Ishikawa (cell line): ENCODE results near the gene WNT11.

Source experiments
- EGR1 ChIP-seq: IDR thresholded peaks from 2 replicates; pipeline ENCODE4 v1.6.1; 2012
- EP300 ChIP-seq: IDR thresholded peaks from 2 replicates; pipeline ENCODE4 v1.6.1; 2012; ENCODE audit warnings: borderline replicate concordance
- TCF12 ChIP-seq: IDR thresholded peaks from 2 replicates; pipeline ENCODE4 v1.6.1; 2012; ENCODE audit warnings: low read depth
- TF ChIP-seq, protein P1 (sequence below): IDR thresholded peaks from 2 replicates; pipeline ENCODE4 v1.6.1; 2012; ENCODE audit warnings: low read depth, mild to moderate bottlenecking

DNA sequence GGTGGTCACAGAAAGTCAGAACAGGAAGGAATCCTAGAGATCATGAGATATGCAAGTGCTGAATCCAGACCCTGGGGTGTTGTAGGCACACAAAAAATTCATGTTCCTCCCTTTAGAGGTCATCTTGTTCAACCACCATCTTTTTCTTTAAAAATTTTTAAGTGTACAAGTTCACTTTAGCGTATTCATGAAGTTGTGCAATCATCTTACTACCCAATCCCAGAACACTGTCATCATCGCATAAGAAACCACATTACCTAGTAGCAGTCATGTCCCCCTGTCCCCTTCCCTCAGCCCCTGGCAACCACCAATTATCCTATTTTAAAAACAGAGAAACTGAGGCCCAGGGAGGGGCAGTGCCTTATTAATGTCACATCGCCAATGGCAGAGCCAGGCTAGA, 20.3 kb upstream of the WNT11 start:
- no peak for TF ChIP-seq EP300
- TF ChIP-seq, protein P1, sequence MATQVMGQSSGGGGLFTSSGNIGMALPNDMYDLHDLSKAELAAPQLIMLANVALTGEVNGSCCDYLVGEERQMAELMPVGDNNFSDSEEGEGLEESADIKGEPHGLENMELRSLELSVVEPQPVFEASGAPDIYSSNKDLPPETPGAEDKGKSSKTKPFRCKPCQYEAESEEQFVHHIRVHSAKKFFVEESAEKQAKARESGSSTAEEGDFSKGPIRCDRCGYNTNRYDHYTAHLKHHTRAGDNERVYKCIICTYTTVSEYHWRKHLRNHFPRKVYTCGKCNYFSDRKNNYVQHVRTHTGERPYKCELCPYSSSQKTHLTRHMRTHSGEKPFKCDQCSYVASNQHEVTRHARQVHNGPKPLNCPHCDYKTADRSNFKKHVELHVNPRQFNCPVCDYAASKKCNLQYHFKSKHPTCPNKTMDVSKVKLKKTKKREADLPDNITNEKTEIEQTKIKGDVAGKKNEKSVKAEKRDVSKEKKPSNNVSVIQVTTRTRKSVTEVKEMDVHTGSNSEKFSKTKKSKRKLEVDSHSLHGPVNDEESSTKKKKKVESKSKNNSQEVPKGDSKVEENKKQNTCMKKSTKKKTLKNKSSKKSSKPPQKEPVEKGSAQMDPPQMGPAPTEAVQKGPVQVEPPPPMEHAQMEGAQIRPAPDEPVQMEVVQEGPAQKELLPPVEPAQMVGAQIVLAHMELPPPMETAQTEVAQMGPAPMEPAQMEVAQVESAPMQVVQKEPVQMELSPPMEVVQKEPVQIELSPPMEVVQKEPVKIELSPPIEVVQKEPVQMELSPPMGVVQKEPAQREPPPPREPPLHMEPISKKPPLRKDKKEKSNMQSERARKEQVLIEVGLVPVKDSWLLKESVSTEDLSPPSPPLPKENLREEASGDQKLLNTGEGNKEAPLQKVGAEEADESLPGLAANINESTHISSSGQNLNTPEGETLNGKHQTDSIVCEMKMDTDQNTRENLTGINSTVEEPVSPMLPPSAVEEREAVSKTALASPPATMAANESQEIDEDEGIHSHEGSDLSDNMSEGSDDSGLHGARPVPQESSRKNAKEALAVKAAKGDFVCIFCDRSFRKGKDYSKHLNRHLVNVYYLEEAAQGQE, result no peak
- TF ChIP-seq EGR1, result no peak
- no peak for TF ChIP-seq TCF12
